NOMO-1 treated with dmso at 0.1 percent for 144 hours (cell line): Measurements from ENCODE around the gene MYMK.

ENCODE experiments used
- DNase-seq: peaks from one replicate; lab custom pipeline; 2025; ENCODE audit not compliant: unreplicated experiment; lab: John Stamatoyannopoulos, UW

Gene MYMK

DNA sequence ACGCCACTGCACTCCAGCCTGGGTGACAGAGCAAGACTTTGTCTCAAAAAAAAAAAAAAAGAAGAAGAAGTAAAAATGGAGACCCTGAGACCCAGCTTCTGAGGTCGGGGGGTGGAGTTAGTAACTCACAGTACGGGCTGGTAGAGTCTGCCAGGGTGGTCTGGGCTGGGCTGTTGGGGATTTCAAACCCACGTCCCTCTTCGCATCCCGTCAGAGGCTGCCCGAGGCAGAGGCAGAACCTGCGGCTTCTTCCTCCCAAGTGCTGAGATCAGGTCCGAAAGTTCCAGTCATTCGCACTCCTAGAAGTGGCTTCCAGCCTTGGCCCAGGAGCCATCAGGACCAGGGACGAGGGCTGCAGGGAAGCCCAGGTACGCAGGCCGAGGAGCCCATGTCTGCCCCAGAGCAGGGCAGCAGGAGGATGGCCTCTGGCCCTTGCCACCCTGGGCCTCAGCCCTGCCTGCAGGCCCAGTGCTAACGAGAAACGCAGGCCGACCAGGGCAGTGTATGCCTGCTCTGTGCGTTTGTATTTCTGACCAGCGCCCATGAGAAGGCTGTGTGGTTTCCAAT lies 36.0 kb downstream of the MYMK start:
- no peak for DNase-seq

DNA sequence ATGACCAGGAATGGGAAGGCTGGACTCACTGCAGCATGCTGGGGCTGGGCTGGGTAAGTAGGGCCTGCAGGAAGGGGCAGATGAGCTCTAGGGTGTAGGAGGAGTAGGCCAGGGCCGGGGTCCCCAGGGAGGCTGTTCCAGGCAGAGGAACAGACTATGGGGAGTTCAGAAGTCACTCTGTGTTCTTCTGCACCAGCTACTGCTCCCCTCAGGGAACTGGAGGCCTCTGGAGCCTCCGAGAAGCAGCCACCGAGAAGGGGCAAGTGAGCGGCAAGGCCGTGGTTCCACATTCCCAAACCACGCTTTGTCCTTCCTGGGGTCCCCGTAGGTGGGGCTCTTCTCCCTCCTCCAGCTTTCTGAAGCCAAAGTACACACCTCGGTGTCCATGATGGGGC lies 37.4 kb downstream of the MYMK start:
- DNase-seq, result no peak

DNA sequence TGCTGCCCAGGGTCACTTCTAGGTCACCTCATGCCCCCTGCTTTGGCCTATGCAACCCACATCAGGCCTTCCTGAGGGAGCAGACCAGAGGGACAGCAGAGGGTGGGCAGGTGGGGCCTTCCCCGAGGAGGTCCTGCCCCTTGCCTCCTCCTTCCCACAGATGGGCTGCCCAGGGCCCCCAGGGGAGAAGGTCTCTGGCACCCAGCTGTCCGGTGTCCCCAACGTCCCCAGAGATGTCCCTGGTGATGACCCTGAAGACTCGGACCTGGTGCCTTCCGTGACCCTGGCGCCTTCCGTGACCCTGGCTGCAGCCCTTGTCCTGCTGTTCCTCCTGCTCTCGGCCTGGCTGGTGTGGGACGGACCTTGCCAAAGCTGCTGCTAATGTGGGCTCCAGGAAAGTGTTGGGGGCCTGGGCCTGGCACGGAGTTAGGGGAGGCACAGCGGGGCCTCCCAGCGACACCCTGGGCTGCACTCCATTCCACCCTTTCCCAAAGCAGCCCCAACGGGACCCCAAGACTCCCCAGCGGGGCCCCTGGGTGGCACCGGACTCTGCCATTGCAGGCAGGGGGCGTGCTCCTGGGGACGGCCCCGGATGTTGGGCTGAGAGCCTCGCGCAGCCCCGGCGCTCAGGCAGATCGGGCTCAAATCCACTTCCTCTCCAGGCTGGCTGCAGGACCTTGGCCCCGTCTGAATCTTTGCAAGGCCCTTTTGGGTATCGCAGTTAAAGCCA lies 39.1 kb downstream of the MYMK start:
- DNase-seq, result peak; percentile 46

DNA sequence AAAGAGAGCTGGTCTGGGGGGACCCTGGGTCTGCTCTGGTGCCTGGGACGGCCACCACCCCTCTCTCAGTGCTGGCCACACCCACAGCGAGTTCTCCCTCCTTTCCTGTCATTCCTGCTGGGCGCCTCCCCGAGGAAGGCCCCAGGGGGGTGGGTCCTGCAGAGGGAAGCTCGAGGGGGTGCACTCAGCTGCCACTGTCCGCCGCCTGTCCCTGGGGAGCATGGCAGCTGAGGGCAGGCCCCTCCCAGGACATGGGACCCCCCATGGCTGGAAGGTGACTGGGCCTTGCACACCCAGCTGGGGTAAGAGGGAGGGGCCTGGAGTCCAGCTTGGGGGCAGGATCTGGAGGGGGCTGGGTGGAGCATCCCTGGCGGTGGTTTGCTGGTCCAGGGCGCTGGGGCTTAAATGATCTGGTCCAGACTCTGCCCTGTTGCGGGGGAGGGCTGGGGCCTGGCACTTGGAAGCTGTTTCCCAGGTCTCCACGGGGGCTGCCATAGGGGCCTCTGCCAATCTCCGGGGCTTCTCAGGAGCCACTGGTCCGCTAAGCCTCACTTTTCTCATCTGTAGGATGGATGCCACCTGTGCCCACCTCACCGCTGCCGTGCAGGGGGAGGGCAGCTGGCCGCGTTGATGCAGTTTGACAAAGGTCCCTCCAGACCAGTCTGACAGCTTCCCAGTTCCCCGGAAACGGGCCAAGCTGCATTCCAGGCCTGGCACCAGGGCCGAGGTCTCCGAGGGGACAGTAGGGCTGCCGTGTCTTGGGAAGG lies 39.9 kb downstream of the MYMK start:
- DNase-seq, result no peak

DNA sequence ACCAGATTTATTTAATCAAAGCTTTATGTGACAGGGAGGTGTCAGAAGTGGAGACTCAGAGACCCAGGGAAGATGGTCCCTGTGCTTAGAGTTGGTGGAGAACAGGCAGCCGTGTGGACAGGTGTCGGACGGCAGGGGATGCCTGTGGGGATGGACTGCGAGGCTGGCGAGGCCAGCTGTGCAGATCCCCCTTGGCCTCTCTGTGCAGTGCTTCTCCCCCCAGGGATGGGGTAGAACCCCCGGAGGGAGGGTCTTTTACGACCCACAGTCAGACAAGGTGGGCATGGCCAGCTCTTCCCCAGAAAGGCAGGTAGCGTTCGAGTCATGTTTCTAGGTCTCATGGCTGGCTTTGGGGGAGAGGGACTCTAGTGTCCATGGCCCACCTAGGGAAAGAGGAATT lies 41.1 kb downstream of the MYMK start:
- no peak for DNase-seq

DNA sequence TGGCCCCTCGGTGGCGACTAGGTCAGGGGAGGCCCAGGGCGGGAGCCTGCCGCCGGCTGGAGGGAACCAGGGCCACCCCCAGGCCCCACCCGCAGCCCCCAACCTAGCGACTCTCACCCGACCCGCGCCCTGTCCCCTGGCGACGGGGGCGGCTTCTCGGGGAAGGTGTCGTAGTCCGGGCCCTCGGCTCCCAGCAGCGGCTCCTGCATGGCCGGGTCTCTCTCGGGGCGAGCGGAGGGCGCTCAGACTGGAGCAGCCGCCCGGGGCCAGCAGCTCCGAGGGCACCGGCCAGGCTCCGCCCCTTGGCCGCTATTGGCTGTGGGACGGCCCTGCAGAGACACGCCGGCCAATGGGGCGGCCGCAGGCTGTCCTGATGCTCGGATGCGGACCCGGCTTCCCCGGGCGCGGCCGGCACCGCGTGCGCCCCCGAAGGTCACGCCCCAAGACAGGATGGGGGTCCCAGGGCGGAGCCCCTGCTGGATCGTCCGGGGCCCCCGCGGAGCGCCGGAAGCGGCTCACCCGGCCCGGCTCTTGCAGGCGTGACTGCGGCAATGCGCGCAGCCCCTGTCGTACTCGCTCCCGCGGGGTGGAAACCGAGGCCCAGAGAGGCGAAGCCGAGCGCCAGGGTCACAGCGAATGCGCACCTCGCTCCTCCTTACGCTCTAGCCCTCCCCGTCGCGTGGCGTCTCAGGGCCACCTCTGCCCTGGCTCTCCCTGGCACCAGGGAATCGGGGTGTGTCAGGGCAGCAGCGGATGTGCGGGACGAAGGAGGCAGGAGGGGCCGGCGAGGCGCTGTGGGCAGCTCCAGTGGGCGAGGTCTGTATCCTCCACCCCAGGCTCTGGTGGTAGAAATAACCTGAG lies 45.7 kb downstream of the MYMK start, which contains the start of gene SLC2A6:
SLC2A6 (minus strand) TSS at position 249 of the 861 bp plus-strand sequence; CDS start at position 209, 40 bp downstream.
- DNase-seq, result peak; percentile 57

DNA sequence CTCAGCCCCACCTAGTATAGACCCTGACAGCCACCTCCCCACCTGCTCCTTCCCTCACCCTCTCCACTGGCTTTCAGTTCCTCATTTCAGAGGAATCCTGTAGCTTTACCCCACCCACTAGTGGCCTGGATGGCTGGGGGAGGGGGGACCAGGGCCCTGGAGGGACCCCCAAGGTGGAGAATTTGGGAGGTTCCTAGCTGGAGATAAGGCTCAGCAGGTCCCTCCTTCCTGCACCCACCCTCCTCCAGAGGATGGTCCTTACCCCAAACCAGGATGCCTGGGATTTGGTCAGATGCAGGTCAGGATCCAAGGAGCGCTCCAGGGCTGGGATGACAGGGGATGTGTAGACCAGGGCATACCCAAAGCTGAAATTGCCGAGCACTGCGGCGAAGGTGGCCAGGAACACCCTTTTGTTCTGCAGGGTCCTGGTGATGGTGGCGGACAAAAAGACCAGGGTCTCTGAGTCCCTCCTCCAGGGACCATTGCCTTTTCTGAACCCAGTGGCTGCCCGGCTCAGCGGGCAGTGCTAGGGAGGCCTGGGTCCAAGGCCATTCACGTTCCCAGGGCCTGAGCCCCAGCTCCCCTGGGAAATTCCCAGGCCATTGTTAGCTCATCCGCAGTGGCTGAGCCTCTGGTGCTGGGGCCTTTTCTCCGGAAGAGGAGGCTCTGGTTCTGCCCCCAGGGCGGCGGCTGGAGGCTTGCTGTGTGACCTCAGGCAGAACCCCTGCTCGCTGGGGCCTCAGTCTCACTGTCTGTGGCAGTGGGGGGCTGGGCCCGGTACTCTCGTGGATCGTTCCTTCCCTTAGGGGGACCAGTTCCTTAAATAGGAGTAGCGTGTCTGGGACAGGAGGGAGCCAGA lies 46.5 kb downstream of the MYMK start:
- no peak for DNase-seq

DNA sequence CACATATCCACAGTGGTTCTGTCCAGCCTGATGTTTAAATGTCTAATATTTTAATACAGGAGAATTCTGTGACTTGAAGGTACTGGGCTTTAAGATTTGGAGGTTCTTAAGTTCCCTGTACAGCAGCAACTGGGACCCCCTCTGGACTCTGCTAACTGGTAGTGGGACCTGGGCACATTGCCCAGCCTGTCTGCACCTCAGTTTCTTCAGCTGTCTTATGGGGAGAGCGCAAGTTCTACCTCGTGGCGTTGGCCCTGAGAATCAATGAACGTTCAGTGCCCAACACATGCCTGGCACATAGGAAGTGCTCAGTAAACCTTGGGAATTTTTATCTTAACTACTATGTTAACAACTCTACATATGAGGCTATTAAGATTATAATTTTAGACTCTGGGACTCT lies 47.3 kb downstream of the MYMK start:
- DNase-seq, result no peak

DNA sequence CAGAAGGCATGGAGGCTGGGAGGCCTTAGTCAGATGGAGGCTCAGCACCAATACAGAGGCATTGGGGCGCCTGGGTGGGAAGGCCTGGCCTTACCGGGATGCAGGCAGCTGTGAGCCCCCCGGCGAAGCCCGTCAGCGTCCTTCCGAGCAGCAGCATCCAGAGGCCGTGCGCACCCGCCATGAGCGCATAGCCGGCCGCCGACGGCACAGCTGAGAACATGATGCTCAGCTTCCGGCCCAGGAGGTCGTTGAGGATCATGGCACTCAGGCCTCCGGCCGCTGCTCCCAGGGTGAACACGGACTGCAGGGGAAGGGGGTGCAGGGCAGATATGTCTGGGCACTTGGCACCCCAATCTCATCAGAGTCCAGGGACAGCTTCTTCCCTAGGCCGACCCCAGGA lies 47.8 kb downstream of the MYMK start:
- no peak for DNase-seq

DNA sequence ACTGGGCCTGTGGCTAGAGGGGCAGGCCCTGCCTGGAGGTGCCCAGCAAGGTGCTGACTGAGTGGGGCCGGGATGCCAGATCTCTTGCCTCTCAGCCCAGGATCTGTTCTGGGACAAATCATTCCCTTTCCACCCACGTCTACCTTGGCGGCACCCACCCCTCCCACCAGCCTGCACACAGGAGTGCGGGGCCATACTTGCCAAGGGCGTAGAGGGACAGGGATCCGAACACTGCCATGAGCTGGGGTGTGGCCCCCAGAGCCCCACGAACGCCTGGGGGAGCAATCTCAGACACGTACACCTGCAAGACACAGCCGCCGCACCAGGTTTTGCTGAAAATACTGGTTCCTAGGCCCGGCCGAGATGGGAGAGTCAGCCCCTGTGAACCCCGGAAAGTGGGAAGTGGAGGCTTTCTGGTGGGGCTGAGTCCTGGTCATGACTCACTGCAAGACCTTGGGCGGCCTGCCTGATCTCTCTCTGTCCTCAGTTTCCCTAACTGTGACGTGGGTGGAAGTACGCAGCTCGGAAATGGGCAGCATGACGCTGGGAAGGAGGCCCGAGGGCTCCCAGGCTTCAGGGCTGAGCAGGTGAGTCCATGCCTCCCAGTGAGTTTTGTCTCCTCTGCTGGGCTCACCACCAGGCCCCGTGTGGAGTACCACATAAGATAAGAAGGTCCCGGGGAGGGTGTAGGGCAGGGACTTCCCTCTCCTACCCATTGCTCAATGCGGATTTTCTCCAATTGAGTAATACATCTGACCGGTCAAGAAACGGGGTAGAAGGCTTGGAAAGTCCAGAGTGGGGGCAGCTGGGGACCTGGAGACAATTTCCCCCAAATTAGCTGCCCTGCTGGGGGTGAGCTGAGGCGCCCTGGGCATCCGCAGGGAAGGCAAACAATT lies 48.5 kb downstream of the MYMK start:
- DNase-seq, result no peak

DNA sequence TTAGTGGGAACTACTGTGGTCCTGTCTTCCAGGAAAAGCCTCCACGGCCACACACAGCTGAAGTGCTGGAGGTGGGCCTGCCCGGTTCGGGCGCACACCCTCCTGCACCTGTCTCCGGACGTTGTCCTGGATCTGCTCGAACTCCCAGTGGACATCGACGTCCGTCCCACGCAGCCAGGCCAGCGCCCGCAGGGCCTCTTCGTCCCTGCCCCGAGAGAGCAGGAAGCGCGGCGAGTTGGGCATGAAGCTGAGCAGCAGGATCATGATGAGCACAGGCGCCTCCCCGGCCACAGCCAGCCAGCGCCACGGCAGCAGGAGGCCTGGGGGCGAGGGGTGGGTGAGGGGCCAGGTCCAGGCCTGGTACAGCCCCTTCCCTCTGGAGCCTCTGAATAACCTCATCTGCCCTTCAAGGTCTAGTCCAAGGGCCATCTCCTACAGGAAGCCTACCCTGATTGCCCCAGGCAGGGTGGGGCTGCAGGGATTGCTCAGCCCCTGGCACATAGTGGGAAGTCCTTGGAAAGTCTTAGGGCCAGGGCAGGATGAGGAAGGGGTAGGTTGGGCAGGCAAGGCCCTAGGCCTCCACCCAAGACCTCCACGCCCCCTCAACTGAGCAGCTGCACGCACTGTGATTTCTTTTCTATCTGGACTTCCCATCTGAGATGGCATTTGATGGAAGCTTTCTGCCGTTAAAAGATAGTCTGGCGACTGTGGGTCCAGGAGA lies 49.3 kb downstream of the MYMK start:
- no peak for DNase-seq

DNA sequence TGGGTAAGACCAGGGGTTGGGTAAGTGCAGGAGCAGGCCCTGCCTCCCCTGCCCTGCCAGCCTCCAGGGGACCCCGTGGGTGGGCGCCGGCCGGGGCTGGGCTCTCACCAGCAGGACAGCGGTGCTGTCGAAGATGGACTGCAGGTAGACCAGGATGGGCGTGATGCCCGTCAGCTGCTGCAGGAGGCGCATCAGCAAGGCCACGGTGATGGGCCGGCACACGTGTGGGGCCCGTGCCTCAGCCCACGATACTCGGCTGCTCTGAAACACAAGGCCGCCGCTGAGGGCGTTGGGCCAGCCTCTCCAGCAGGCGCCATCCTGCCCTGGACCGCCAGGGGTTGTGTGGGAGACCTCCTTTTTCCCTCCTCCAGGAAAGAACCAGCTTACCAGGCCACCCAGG lies 49.9 kb downstream of the MYMK start:
- DNase-seq, result no peak

DNA sequence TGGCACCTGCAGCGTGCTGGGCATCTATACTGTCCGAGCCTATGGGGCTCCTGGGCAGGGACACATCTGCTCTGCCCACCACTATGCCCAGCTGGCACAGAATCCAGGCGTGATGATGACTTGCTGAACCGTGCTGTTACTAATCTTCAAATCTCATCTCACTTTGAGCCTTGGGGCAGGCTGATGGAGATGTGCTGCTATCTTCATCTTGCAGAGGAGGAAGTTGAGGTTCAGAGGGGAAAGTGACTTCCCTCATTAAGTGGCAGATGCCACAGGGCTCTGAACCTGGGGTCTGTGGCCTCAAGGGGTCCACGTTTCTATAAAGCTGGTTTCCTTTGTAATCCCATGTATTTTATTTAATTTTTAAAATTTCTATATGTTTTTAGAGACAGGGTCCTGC lies 50.5 kb downstream of the MYMK start:
- no peak for DNase-seq

DNA sequence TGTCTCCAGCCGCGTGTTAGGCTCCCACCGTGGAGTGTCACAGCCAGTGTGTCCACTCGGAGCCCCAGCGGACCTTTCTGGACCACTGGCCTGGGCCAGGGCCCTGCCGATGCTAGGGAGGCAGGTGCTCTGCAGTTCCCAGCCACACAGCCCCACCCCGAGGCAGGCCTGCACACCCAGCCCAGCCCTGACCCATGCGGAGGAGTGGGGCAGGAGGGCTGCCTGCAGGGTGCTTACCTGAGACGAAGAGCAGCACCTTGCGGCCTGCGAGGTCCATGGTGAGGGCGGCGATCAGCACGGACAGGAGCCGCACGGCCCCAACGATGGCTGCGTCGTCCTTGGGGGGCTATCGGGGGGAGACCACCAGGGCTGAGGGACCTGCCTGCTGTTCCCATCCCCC lies 51.0 kb downstream of the MYMK start:
- no peak for DNase-seq

DNA sequence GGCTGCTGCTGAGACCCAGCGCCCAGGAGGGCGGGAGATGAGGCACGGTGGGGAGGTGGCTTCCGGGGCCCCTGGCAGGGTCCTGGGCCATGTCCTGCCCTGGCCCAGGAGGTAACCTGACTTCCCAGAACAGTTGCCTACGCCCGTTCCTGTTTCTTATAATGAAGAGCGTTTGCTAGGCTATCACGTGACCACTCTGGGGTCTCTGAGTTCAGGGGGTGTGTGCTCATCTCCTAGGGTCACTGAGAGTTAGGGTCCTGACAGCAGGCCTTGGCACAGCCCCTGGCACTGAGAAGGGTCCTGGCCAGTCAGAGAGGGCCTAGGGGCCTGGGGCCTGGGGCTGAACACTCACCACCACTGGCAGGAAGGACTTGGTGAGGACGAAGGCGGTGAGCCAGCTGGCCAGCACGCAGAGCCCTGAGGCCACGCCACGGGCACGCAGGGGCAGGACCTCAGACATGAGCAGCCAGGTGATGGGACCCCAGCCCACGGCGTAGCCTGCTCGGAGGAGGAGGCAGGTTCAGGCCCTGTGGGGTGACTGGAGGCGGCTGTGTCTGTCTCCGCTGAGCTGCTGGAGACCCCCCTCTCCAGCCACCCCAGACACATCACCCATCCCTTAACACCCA lies 51.9 kb downstream of the MYMK start:
- no peak for DNase-seq

DNA sequence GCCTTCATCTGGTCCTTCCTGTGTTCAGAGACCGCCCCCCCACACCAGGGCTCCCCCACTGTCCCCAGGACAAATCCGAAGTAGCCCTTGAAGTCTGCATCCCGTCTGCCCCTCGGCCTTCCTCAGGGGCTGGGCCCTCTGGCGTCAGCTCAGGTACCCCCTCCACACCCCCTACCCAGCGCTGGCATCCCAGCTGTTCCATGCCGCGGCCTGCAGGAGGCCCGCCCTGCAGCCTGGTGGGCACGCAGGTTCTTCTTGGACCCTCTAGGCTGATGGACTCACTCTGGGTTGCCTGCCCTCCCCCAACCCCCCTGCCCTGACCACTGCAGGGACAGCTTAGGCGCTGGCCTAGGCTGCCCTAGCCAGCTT lies 52.5 kb downstream of the MYMK start:
- DNase-seq, result no peak

DNA sequence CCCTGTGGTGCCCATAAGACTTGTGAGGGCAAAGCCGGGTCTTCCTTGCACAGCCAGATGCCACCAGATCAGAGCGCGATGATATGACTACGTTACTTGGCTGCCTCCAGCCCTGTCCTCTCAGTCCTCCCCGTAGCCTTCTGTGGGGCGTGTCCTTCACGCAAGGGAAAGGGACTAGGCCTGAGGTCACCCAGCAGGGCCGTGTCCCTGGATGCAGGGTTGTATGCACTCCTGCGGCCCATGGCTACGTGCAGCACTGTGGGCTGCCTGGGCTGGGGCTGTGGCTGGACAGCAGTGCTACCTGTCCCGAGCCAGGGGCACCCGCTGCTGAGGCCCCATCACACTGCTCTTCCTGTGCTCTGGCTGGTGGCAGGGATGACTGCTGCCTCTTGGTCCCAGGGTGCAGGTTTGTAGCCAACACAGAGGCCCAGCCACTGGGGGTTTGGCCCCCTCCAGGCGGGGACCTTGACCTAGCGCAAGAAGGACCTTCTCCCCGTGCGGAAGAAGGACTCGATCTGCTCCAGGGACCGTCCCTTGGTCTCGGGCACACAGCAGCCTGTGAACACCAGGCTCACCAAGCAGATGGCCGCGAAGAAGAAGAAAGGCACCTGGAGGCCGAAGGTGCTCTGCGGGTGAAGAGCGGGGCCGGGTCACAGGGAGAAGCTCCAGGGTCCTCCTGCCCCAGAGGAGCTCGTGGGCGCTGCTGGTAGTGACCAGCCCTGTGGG lies 53.0 kb downstream of the MYMK start:
- DNase-seq, result no peak

DNA sequence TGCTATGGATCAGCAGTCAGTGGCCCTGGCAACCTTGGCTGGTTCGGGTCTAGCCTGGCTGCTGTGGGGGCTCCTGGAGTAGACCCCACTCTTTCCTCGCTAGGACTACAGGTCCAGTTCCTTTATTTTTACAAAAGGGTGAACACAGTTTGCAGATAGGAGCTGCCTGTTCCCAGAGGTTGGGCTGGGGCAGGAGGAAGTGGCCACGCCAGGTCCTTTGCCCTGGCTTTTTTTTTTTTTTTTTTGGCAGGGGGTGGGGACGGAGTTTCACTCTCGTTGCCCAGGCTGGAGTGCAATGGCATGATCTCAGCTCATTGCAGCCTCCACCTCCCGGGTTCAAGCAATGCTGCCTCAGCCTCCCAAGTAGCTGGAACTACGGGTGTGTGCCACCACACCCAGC lies 53.8 kb downstream of the MYMK start:
- DNase-seq, result no peak
